Ishikawa (cell line): ENCODE results near the gene MYL10.
A peak's percentile ranks its signal among the peaks of the same experiment; 100 is the strongest.

Experiments
- CEBPB ChIP-seq: IDR thresholded peaks from 2 replicates; pipeline ENCODE4 v1.6.1; 2012
- CREB1 ChIP-seq: IDR thresholded peaks from 2 replicates; pipeline ENCODE4 v1.6.1; 2012; ENCODE audit warnings: low read depth
- EGR1 ChIP-seq: IDR thresholded peaks from 2 replicates; pipeline ENCODE4 v1.6.1; 2012
- EP300 ChIP-seq: IDR thresholded peaks from 2 replicates; pipeline ENCODE4 v1.6.1; 2012; ENCODE audit warnings: borderline replicate concordance
- FOXM1 ChIP-seq: IDR thresholded peaks from 2 replicates; pipeline ENCODE4 v1.6.1; 2012; ENCODE audit warnings: low read depth, borderline replicate concordance
- MAX ChIP-seq: IDR thresholded peaks from 2 replicates; pipeline ENCODE4 v1.6.1; 2012
- NFIC ChIP-seq: IDR thresholded peaks from 2 replicates; pipeline ENCODE4 v1.6.1; 2012
- RAD21 ChIP-seq: IDR thresholded peaks from 2 replicates; pipeline ENCODE4 v1.6.1; 2012; ENCODE audit warnings: low read depth
- REST ChIP-seq: IDR thresholded peaks from 2 replicates; pipeline ENCODE4 v1.6.1; 2012; ENCODE audit warnings: low read depth, mild to moderate bottlenecking
- TAF1 ChIP-seq: IDR thresholded peaks from 2 replicates; pipeline ENCODE4 v1.6.1; 2012; ENCODE audit warnings: low read depth, mild to moderate bottlenecking
- TCF12 ChIP-seq: IDR thresholded peaks from 2 replicates; pipeline ENCODE4 v1.6.1; 2012; ENCODE audit warnings: low read depth
- TEAD4 ChIP-seq: IDR thresholded peaks from 2 replicates; pipeline ENCODE4 v1.6.1; 2012
- USF1 ChIP-seq: IDR thresholded peaks from 2 replicates; pipeline ENCODE4 v1.6.1; 2012
- YY1 ChIP-seq: IDR thresholded peaks from 2 replicates; pipeline ENCODE4 v1.6.1; 2012; ENCODE audit warnings: low read depth
- ZBTB7A ChIP-seq: IDR thresholded peaks from 2 replicates; pipeline ENCODE4 v1.6.1; 2012; ENCODE audit warnings: low read depth

The MYL10 gene

GRCh38 chr7:101586078-101586905 is 42.8 kb downstream of the MYL10 start:
- TF ChIP-seq USF1 = peak; percentile 84
- no peak for TF ChIP-seq CREB1
- TF ChIP-seq MAX = peak; percentile 50; the same call in 1 of the 2 replicates

- TF ChIP-seq MAX (no peak), EGR1 (no peak), CREB1 (no peak), TEAD4 (no peak), TAF1 (no peak), TCF12 (no peak), USF1 (no peak), RAD21 (no peak), YY1 (no peak), REST (no peak), NFIC (no peak), EP300 (no peak), CEBPB (no peak), FOXM1 (no peak), ZBTB7A (no peak)
These were observed 46.1 kb downstream of the MYL10 start for GRCh38 chr7:101582971-101583370.

GRCh38 chr7:101581891-101582290 is 47.2 kb downstream of the MYL10 start:
- TF ChIP-seq TCF12 = no peak
- TF ChIP-seq CEBPB = no peak
- TF ChIP-seq MAX = no peak
- no peak for TF ChIP-seq USF1
- TF ChIP-seq FOXM1 = no peak
- no peak for TF ChIP-seq YY1
- TF ChIP-seq TEAD4 = no peak
- TF ChIP-seq CREB1 = no peak
- TF ChIP-seq EGR1 = no peak
- TF ChIP-seq ZBTB7A = no peak
- no peak for TF ChIP-seq REST

GRCh38 chr7:101580596-101580995 is 48.5 kb downstream of the MYL10 start:
- TF ChIP-seq TEAD4 = no peak
- no peak for TF ChIP-seq RAD21
- TF ChIP-seq NFIC = no peak
- TF ChIP-seq MAX = no peak
- no peak for TF ChIP-seq EGR1
- TF ChIP-seq CREB1 = no peak
- TF ChIP-seq EP300 = no peak
- TF ChIP-seq CEBPB = no peak
- no peak for TF ChIP-seq FOXM1
- no peak for TF ChIP-seq TCF12
- TF ChIP-seq YY1 = no peak

- no peak for TF ChIP-seq YY1
- no peak for TF ChIP-seq EP300
- no peak for TF ChIP-seq MAX
- TF ChIP-seq TCF12 = no peak
- TF ChIP-seq USF1 = no peak
- no peak for TF ChIP-seq NFIC
- TF ChIP-seq REST = no peak
- TF ChIP-seq TEAD4 = no peak
- TF ChIP-seq TAF1 = no peak
- TF ChIP-seq EGR1 = no peak
- no peak for TF ChIP-seq CEBPB
- no peak for TF ChIP-seq RAD21
- no peak for TF ChIP-seq ZBTB7A
- no peak for TF ChIP-seq FOXM1
- no peak for TF ChIP-seq CREB1
These were observed 50.5 kb downstream of the MYL10 start for GRCh38 chr7:101578552-101578951.
